ENCODE results near the gene MSRB3. TPM values are rescaled to one million over a fixed set of nuclear protein-coding genes. Genes with fewer than 3 reads are reported as not detected.

MSRB3 gene
- total RNA-seq, 1 donor from 2014 or later, result 1.1 TPM

DNA sequence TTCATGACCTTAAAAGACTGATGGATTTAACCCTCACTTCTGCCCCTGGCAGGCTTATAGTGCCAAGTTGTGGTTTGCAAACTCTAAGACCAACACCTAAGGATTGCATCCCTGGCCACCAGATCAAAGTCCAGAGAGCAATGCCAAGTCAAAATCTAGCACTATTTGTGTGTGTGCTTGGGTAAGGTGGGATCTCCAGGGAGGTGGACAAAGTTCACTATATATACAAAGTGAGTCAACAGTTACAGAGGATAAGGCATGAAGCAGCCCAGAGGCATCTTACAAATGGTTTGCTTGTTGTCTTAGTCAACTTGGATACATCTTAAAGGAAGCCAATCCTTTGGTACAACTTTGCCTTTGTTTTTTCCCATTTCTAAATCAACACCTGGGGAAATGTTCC is 137.3 kb downstream of the MSRB3 start:
- Mint-ChIP-seq H3K36me3 (ENCODE audit: insufficient read depth) (peaks cover 1% of the 10 kb centered on the region), H3K4me1 (ENCODE audit: low read depth) (no peaks in the 10 kb centered on the region), H3K27me3 (no peaks in the 10 kb centered on the region), H3K27ac (no peak overlapping the region), H3K4me3 (ENCODE audit: low read depth) (no peak overlapping the region), H3K9me3 (ENCODE audit: low read depth) (peaks cover 10% of the 10 kb centered on the region)
- DNase-seq (ENCODE audit: low spot score, unreplicated experiment), result no peak
- no peak for TF ChIP-seq CTCF (IDR thresholded peaks at IDR 0.05; ENCODE audit: unreplicated experiment)

DNA sequence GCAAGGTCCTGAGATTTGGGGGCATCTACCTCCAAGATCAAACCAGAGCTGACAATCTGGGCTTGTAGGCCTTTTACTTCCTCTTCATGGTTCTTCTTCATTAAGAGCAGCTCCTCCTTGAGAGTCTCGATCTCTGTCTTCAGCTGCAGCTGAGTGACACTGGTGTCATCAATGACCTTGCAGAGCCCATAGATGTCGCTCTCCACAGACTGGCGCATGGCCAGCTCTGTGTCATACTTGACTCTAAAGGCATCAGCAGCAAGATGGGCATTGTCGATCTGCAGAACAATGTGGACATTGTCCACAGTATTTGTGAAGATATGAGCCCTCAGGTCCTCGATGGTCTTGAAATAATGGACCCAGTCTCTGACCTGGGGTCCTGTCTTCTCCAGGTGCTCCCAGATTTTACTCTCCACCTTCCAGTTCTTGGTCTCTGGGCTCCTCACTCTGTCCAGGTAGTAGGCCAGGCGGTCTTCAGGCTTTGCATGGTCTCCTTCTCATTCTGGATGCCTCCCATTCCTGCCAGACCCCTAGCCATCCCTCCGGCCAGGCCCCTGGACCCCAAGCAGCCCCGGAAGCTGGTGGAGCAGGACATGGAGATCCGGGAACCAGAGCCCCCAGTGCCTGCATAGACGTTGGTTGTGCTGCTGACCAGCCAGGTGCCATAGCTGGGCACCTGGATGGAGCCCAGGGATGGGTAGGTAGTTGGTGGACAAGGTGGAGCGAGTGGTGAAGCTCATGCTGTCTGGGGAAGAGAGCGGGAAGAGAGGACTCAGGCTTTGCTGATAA is 141.0 kb downstream of the MSRB3 start:
- H3K4me1 Mint-ChIP-seq (ENCODE audit: low read depth), result no peaks in the 10 kb centered on the region
- no peaks in the 10 kb centered on the region for H3K27me3 Mint-ChIP-seq
- H3K27ac Mint-ChIP-seq, result no peak overlapping the region
- peaks cover 3% of the 10 kb centered on the region for H3K36me3 Mint-ChIP-seq (ENCODE audit: insufficient read depth)
- no peak overlapping the region for H3K4me3 Mint-ChIP-seq (ENCODE audit: low read depth)
- DNase-seq (ENCODE audit: low spot score, unreplicated experiment), result no peak
- peaks cover 23% of the 10 kb centered on the region for H3K9me3 Mint-ChIP-seq (ENCODE audit: low read depth)
- TF ChIP-seq CTCF (IDR thresholded peaks at IDR 0.05; ENCODE audit: unreplicated experiment), result no peak

DNA sequence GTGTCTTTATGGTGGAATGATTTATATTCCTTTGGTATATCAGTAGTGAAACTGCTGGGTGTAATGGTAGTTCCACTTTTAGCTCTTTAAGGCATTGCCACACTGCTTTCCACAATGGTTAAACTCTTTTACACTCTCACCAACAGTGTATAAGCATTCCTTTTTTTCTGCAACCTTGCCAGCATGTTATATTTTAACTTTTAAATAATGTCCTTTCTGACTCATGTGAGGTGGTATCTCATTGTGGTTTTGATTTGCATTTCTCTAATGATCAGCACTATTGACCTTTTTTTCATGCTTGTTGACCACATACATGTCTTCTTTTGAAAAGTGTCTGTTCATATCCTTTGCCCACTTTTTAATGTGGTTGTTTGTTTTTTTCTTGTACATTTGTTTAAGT is 142.5 kb downstream of the MSRB3 start:
- DNase-seq (ENCODE audit: low spot score, unreplicated experiment), result no peak
- Mint-ChIP-seq H3K4me3 (ENCODE audit: low read depth) (no peak overlapping the region), H3K4me1 (ENCODE audit: low read depth) (no peaks in the 10 kb centered on the region), H3K9me3 (ENCODE audit: low read depth) (peaks cover 23% of the 10 kb centered on the region), H3K27me3 (no peaks in the 10 kb centered on the region), H3K36me3 (ENCODE audit: insufficient read depth) (peaks cover 3% of the 10 kb centered on the region), H3K27ac (no peak overlapping the region)
- TF ChIP-seq CTCF (IDR thresholded peaks at IDR 0.05; ENCODE audit: unreplicated experiment), result no peak

DNA sequence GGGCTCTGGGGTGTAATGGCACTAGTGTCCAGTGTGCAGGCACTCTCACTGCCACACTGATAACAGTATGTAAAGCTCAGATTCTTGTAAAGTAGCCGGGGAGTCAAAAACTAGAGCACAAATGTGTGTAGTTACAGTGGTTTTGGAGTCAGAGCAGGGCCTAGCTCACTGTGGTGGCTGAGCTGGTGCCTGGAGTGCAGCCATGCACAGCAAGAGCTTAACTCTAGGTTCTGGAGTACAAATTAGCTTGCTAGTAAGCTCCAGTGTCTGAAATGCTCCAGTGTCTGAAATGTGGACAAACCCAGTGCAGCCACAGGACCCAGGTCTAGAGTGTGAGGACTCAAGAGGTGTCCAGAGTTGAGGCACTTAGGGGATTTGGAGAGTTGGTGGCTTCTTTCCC is 149.2 kb downstream of the MSRB3 start:
- H3K27ac Mint-ChIP-seq, result no peak overlapping the region
- peaks cover 2% of the 10 kb centered on the region for H3K4me1 Mint-ChIP-seq (ENCODE audit: low read depth)

GRCh38 chr12:65430006-65430405 is 151.5 kb downstream of the MSRB3 start:
- peaks cover 2% of the 10 kb centered on the region for H3K4me1 Mint-ChIP-seq (ENCODE audit: low read depth)
- H3K4me3 Mint-ChIP-seq (ENCODE audit: low read depth), result no peak overlapping the region
- no peak for DNase-seq (ENCODE audit: low spot score, unreplicated experiment)
- peaks cover 15% of the 10 kb centered on the region for H3K27me3 Mint-ChIP-seq
- H3K36me3 Mint-ChIP-seq (ENCODE audit: insufficient read depth), result no peaks in the 10 kb centered on the region
- H3K9me3 Mint-ChIP-seq (ENCODE audit: low read depth), result no peaks in the 10 kb centered on the region
- H3K27ac Mint-ChIP-seq, result no peak overlapping the region
- no peak for TF ChIP-seq CTCF (IDR thresholded peaks at IDR 0.05; ENCODE audit: unreplicated experiment)

More for the DNA sequence above, 149.2 kb downstream of the MSRB3 start:
- no peak for DNase-seq (ENCODE audit: low spot score, unreplicated experiment)
- Mint-ChIP-seq H3K36me3 (ENCODE audit: insufficient read depth) (no peaks in the 10 kb centered on the region), H3K27me3 (peaks cover 2% of the 10 kb centered on the region), H3K9me3 (ENCODE audit: low read depth) (no peaks in the 10 kb centered on the region), H3K4me3 (ENCODE audit: low read depth) (no peak overlapping the region)
- no peak for TF ChIP-seq CTCF (IDR thresholded peaks at IDR 0.05; ENCODE audit: unreplicated experiment)
